ENCODE data around the gene KBTBD3. TPM values are rescaled to one million over a fixed set of nuclear protein-coding genes. Genes with fewer than 3 reads are reported as not detected.

The KBTBD3 gene
- total and polyA plus RNA-seq, 2 of the 4 experiments (the other 2 are of a cell fraction): 1.6 to 1.7 TPM

DNA sequence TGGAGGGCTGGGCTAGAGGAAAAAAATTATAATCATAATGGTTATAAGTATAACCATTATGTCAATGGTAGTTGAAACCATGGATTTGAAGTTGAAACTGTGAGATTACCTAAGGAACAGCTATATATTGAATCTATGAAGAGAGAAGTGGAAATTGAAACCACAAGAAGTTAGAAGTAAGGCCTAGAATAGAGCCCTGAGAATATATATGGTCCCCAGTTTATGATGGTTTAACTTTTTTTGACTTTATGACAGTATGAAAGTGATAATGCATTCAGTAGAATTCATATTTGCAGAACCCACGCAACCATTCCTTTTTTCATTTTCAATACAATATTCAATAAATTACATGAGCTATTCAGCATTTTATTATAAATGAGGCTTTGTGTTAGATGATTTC lies 15.3 kb upstream of the KBTBD3 start:
- Histone ChIP-seq H3K4ac (ENCODE audit: low read depth, low read length) (no peak overlapping the region), H2BK15ac (ENCODE audit: low read depth, low read length) (no peak overlapping the region), H3K27ac (ENCODE audit: insufficient read depth, low read length) (no peak overlapping the region), H2BK5ac (ENCODE audit: low read depth, low read length, poor library complexity, severe bottlenecking) (no peak overlapping the region), H4K20me1 (ENCODE audit: insufficient read depth, low read length) (peaks cover 4% of the 10 kb centered on the region; the same call in 1 of the 2 replicates), H3K14ac (replicated peaks; ENCODE audit: low read depth, low read length) (no peak overlapping the region), H3K4me3 (ENCODE audit: insufficient read depth, low read depth, low read length) (no peak overlapping the region), H3K9me3 (ENCODE audit: control insufficient read depth, insufficient read depth, low read length) (no peaks in the 10 kb centered on the region), H4K5ac (ENCODE audit: low read depth, low read length) (no peak overlapping the region), H2AK9ac (replicated peaks; ENCODE audit: low read depth, low read length, poor library complexity) (no peak overlapping the region), H3K56ac (ENCODE audit: extremely low read depth, insufficient read depth, low read length) (no peak overlapping the region), H3K18ac (ENCODE audit: low read depth, low read length) (no peak overlapping the region), H3K79me1 (ENCODE audit: low read depth in 1 of 2, low read length in 2 of 2) (peaks cover 10 to 29% of the 10 kb centered on the region in 2 experiments; a peak in 3 of 4 replicates), H3K9me1 (ENCODE audit: insufficient read depth, low read length) (no peaks in the 10 kb centered on the region), H3K36me3 (ENCODE audit: control insufficient read depth, insufficient read depth, low read length) (peaks cover 18% of the 10 kb centered on the region), H2AK5ac (ENCODE audit: low read depth, low read length) (no peak overlapping the region), H3K27me3 (ENCODE audit: control insufficient read depth, insufficient read depth, low read length) (no peaks in the 10 kb centered on the region), H3K4me1 (ENCODE audit: control insufficient read depth, insufficient read depth, low read length) (0 out of 2 replicates have a peak, but pooled peaks cover 2% of the 10 kb centered on the region), H2BK120ac (ENCODE audit: low read depth, low read length) (no peak overlapping the region), H2BK20ac (ENCODE audit: low read depth, low read length) (no peak overlapping the region), H3K4me2 (ENCODE audit: low read depth, low read length) (no peak overlapping the region), H2AFZ (replicated peaks; ENCODE audit: low read length, poor library complexity) (no peak overlapping the region), H3K23ac (ENCODE audit: low read depth, low read length) (no peak overlapping the region), H4K8ac (ENCODE audit: low read depth in 2 of 2, low read length in 2 of 2) (no peak overlapping the region), H3K9ac (ENCODE audit: low read depth, low read length) (no peak overlapping the region), H4K91ac (ENCODE audit: insufficient read depth, low read depth, low read length) (no peak overlapping the region)
- intact Hi-C loops (cut with micrococcal nuclease) (no loop called here), in situ Hi-C loops (cut with MboI; ENCODE audit: low sequenced_read_pairs) (no loop called here), dilution Hi-C loops (cut with HindIII; ENCODE audit: low sequenced_read_pairs, unreplicated experiment) (no loop called here)
- no TSS peak for BruUV-seq (replicated peaks)
- ATAC-seq (ENCODE audit: low read depth) (no peak), DNase-seq (no peak)
- 100% methylated on average over 1 of the region's 1 CpG; no CpG with 5 or more reads in 1 of the 2 experiments for WGBS, 2 experiments (ENCODE audit: extremely low coverage in 2 of 2, insufficient read length in 1 of 2)
- ChIA-PET CTCF (no interaction called here), POLR2A (ENCODE audit: unreplicated experiment) (no interaction called here)
- TF ChIP-seq MXI1 (IDR thresholded peaks at IDR 0.05; ENCODE audit: borderline replicate concordance, low read depth, low read length) (no peak), CEBPB (IDR thresholded peaks at IDR 0.05; ENCODE audit: low read depth, low read length) (no peak), NFE2L2 (IDR thresholded peaks at IDR 0.05; ENCODE audit: low read depth, low read length) (no peak), MAFK (IDR thresholded peaks at IDR 0.05; ENCODE audit: low read depth, low read length) (no peak), MAZ (IDR thresholded peaks at IDR 0.05; ENCODE audit: borderline replicate concordance, low read depth, low read length) (no peak), POLR2A (IDR thresholded peaks at IDR 0.05; ENCODE audit: low read depth, low read length) (no peak), BHLHE40 (IDR thresholded peaks at IDR 0.05; ENCODE audit: low read depth, low read length) (no peak), SMC3 (IDR thresholded peaks at IDR 0.05; ENCODE audit: low read depth, low read length) (no peak)
- TF ChIP-seq, protein P1, sequence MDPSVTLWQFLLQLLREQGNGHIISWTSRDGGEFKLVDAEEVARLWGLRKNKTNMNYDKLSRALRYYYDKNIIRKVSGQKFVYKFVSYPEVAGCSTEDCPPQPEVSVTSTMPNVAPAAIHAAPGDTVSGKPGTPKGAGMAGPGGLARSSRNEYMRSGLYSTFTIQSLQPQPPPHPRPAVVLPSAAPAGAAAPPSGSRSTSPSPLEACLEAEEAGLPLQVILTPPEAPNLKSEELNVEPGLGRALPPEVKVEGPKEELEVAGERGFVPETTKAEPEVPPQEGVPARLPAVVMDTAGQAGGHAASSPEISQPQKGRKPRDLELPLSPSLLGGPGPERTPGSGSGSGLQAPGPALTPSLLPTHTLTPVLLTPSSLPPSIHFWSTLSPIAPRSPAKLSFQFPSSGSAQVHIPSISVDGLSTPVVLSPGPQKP (IDR thresholded peaks at IDR 0.05; ENCODE audit: borderline replicate concordance, low read depth, low read length): no peak
- TF ChIP-seq, protein P2, sequence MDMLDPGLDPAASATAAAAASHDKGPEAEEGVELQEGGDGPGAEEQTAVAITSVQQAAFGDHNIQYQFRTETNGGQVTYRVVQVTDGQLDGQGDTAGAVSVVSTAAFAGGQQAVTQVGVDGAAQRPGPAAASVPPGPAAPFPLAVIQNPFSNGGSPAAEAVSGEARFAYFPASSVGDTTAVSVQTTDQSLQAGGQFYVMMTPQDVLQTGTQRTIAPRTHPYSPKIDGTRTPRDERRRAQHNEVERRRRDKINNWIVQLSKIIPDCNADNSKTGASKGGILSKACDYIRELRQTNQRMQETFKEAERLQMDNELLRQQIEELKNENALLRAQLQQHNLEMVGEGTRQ (IDR thresholded peaks at IDR 0.05; ENCODE audit: low read depth, low read length): no peak

Data from IMR-90 (cell line).